Activated CD4-positive, alpha-beta T cell treated with anti-CD3 and anti-CD28 coated beads for 24 hours (primary cell): ENCODE measurements around the gene MIX23.

Experiments used
- DNase-seq, 2 donors: peaks; one replicate each; pipeline ENCODE4 v3.0.0-alpha.2; 2020; ENCODE audit warnings: low read depth in 2 of 2

Gene MIX23

GRCh38 chr3:122382888-122383666 lies at the start of gene MIX23:
Gene MIX23, minus strand, starts transcription at chr3:122383231. Its CDS starts 7 bp downstream, at chr3:122383224.
- peak; percentile 82 to 85 for DNase-seq

- no peak for DNase-seq
Observed at GRCh38 chr3:122430371-122430770, 47.3 kb upstream of the MIX23 start.

- DNase-seq, result no peak
Observed at GRCh38 chr3:122427857-122428471, 44.9 kb upstream of the MIX23 start.

- DNase-seq, result no peak
Observed at GRCh38 chr3:122421836-122422235, 38.8 kb upstream of the MIX23 start.

DNA sequence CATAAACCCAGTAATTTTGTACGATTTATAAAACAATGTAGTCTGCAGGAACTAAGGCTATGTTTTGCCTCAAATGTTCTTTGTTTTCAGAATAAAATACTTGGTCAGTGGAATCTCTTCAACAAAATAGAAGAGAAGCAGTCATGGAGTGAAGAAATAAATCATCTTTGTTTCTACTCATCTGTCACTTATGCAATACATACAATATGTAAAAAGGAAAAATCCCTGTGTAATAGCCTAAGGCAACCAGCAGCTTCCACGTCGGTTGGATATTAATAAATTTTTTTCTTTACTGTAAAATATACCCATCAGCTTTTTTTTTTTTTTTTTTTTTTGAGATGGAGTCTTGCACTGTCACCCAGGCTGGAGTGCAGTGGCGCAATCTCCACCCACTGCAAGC lies 38.1 kb upstream of the MIX23 start:
- no peak for DNase-seq

DNA sequence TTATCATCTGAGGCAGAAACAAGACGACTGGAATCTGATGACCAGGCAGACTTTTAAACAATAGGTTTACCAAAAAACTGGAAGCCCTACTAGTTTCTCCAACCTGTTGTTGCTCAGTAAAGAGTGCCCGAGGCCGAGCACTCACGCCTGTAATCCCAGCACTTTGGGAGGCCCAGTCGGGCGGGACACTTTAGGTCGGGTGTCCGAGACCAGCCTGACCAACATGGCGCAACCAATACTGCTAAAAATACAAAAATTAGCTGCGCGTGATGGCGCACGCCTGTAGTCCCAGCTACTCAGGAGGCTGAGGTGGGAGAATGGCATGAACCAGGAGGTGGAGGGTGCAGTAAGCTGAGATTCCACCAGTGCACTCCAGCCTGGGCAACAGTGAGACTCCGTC lies 33.9 kb upstream of the MIX23 start:
- DNase-seq, result no peak

GRCh38 chr3:122415762-122416654 lies 33.0 kb upstream of the MIX23 start, which contains the start of gene WDR5B:
Gene WDR5B, minus strand, starts transcription at chr3:122416062. Its CDS starts 534 bp downstream, at chr3:122415528.
- peak; percentile 96 to 97 for DNase-seq

DNA sequence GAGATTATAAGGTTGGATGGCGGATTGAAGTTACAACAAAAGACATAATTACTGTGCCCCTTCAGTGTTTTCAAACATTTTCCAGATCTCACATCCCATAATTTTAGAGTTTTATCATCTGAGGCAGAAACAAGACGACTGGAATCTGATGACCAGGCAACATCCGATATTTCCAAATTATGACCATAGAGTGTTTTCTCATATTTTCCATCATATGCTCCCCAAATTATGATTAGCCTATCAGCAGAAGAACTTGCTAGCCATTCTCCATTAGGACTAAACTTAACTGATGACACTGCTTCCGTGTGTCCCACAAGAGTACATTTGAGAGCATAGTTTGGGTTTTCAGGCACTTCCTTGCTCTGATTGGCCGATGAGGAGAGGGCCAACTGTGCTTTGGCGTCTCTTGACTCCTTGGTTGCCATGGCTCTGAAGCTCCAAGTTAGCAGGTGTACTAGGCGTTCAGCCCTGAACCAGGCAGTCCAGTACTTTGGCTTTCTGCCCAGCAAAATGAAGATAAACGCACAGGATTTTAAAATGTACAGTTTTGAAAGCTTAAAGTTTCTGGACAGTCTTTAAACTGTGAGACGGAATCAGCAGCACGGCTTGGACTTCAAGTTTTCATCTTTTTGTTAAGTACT lies 32.2 kb upstream of the MIX23 start:
- DNase-seq, result peak in 1 of 2 donors; percentile 17

DNA sequence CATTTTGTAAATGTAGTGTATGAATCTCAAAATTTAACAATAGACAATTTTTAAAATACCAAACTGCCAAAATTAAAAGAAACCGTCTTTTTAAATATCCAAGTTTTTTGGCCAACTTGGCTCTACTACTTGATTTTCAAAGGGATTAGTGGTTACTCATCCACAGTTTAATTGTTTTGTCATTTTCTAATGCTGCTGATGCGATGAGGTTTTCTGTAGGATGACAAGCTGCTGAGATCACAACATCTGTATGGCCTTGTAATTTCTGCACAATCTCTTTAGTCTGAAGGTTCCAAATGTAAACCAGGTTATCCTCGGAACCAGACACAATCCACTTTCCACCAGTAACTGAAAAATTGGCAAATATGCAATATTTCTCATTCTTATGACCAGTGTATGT lies 31.4 kb upstream of the MIX23 start:
- no peak for DNase-seq

- DNase-seq, result no peak
Observed at GRCh38 chr3:122410639-122411038, 27.6 kb upstream of the MIX23 start.

GRCh38 chr3:122410111-122410510 lies 27.1 kb upstream of the MIX23 start:
- no peak for DNase-seq

GRCh38 chr3:122409446-122409845 lies 26.4 kb upstream of the MIX23 start:
- DNase-seq, result no peak

DNA sequence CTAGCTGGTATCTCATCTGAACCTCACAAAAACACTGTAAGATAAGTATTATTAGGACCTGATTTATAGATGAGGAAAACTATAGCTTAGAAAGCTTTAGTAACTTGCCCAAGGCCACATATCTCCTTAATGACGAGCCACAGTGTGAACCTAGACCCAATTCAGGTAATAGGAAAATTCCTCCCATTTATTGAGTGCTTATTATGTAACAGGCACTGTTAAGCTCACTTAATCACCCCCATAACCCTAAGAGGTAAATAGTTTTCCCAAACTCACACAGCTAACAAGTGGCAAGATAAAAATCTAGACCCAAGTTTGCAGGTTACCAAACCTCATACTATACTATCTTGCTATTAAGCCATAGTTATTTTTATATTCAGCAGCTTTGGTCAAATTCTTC lies 24.9 kb upstream of the MIX23 start:
- DNase-seq, result no peak

DNA sequence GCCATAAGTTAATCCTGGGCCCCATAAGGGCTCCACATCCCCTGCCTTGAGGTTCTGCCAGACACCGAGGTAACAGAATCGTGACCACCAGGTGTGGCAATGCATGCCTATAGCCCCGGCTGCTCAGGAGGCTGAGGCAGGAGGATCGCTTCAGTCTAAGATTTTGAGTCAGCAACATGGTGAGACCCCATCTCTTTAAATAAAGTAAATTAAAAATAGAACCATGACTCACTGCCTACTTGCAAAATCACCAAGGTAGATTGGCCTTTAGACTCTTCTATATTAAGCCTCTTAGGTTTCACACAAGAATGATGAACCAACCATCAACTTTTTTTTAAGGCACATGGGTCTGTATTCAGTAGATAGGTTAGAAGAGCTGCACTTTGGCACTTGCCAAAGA lies 23.2 kb upstream of the MIX23 start:
- no peak for DNase-seq

GRCh38 chr3:122405015-122405414 lies 22.0 kb upstream of the MIX23 start:
- no peak for DNase-seq

DNA sequence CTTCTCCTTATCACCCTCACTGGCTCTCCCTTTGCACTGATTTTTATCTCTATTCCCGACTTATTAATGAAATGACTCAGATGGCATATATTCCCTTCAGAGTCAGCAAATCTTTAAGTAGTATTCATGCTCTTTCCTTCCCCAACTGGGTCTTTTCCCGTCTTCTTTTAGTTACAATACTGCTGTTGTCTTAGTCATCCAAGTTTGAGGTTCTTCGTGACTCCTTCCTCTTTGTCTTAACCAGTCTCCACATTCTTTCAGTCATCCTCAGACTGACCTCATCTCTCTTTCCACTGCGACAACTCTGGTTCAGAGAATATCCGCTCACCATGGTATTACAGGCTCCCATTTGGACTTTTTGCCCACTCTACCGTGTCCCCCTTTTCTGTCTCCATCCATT lies 20.5 kb upstream of the MIX23 start:
- DNase-seq, result no peak

DNA sequence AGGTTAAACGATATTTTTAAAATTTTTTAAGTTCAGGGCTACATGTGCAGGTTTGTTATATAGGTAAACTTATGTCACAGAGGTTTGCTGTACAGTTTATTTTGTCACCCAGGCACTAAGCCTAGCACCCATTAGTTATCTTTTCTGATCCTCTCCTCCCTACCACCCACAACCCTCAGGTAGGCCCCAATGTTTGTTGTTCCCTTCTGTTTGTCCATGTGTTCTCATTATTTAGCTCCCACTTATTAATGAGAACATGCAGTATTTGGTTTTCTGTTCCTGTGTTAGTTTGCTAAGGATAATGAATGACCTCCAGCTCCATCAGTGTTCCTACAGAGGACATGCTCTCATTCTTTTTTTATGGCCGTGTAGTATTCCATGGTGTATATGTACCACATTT lies 15.9 kb upstream of the MIX23 start:
- no peak for DNase-seq

- no peak for DNase-seq
Observed at GRCh38 chr3:122397201-122397600, 14.2 kb upstream of the MIX23 start.

DNA sequence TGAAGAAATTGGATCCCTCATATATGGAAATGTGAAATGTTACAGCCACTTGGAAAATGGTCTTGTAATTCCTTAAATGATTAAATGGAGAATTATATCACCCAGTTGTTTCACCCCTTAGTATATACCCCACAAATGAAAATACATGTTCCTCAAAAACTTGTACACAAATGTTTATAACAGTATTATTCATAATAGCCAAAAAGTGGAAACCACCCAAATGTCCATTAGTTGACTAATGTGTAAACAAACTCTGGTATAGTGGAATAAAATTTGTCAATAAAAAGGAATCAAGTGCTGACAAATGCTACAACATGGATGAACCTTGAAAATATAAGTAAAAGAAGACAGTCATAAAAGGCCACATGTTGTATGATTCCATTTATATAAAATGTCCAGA lies 13.5 kb upstream of the MIX23 start:
- no peak for DNase-seq

DNA sequence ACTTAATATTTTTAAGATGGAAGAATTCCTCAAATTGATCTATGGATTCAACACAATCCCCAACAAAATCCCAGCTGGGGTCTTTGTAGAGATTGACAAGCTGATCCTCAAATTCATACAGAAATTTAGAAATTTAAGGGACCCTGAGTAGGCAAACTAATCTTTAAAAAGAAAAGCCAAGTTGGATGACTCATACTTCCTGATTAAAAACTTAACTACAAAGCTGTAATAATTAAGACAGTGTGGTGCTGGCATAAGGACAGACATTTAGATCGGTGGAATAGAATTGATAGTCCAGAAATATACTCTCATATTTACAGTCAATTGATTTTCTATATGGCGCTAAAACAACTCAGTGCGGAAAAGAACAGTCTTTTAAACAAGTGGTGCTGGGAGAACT lies 12.6 kb upstream of the MIX23 start:
- no peak for DNase-seq

- DNase-seq, result no peak
Observed at GRCh38 chr3:122394173-122394572, 11.1 kb upstream of the MIX23 start.
